ENCODE results near the gene IL20RA.

- TF ChIP-seq CTCF (IDR thresholded peaks at IDR 0.05), result no peak
- TF ChIP-seq POLR2A (IDR thresholded peaks at IDR 0.05), result no peak
Observed at GRCh38 chr6:136950436-136951126, 94.2 kb downstream of the IL20RA start.
